H1 (cell line): Measurements from ENCODE around the gene XKR7. TPM values are rescaled to one million over a fixed set of nuclear protein-coding genes. Genes with fewer than 3 reads are reported as not detected.

Source experiments
- CTCF ChIA-PET: fragments of 300-600 bp; sonication (Branson Sonifier 250); formaldehyde crosslinking; loops from one replicate; lab custom pipeline; 2021; ENCODE audit not compliant: partially characterized antibody; lab: Charles Lee
- POLR2A ChIA-PET: fragments of 300-600 bp; sonication (Branson Sonifier 250); formaldehyde crosslinking; loops from one replicate; lab custom pipeline; 2021; ENCODE audit warnings: inconsistent platforms; ENCODE audit not compliant: partially characterized antibody; lab: Charles Lee
- DNase-seq, 2 experiments: peaks; one replicate each; pipeline versions ENCODE4 v3.0.0 to v3.0.0-alpha.2; 2010 to 2022; ENCODE audit warnings: low spot score in 2 of 2, low read depth in 1 of 2, mixed read lengths in 1 of 2
- FAIRE-seq: peaks from 2 replicates; lab custom pipeline; 2011; peaks lifted over from hg19 to GRCh38; lab: Jason Lieb, UNC
- H2AFZ ChIP-seq: 2 replicates; pipeline ENCODE4 v1.8.1; 2012; ENCODE audit warnings: low read length, inconsistent platforms
- H2AK5ac ChIP-seq: 2 replicates; pipeline ENCODE4 v1.6.1; 2013; ENCODE audit warnings: low read depth, low read length
- H2BK120ac ChIP-seq: replicated peaks from 2 replicates; pipeline ENCODE3; 2013; ENCODE audit warnings: low read depth, low read length, inconsistent platforms
- H2BK12ac ChIP-seq: 2 replicates; pipeline ENCODE4 v1.6.1; 2013; ENCODE audit warnings: low read depth, low read length
- H2BK15ac ChIP-seq: 2 replicates; pipeline ENCODE4 v1.6.1; 2013; ENCODE audit warnings: low read length
- H2BK20ac ChIP-seq: 2 replicates; pipeline ENCODE4 v1.6.1; 2013; ENCODE audit warnings: low read length
- H2BK5ac ChIP-seq: 2 replicates; pipeline ENCODE4 v1.6.1; 2013; ENCODE audit warnings: low read depth, low read length
- H3K14ac ChIP-seq: 2 replicates; pipeline ENCODE4 v1.6.1; 2013; ENCODE audit warnings: inconsistent platforms; ENCODE audit not compliant: insufficient read length
- H3K18ac ChIP-seq: 2 replicates; pipeline ENCODE4 v1.6.1; 2013; ENCODE audit warnings: low read length; ENCODE audit errors: extremely low read depth
- H3K23ac ChIP-seq: 2 replicates; pipeline ENCODE4 v1.6.1; 2013; ENCODE audit warnings: inconsistent platforms; ENCODE audit not compliant: insufficient read length
- H3K23me2 ChIP-seq: 2 replicates; pipeline ENCODE4 v1.6.1; 2013; ENCODE audit warnings: low read depth, low read length
- H3K27ac ChIP-seq: 2 replicates; pipeline ENCODE4 v1.6.1; 2011; ENCODE audit warnings: low read depth, low read length, inconsistent platforms
- H3K27me3 ChIP-seq, 4 experiments: replicated peaks in 1 of 4; 1 replicate in 1 of 4; 2 replicates in 3 of 4; pipeline versions ENCODE4 v1.6.1 to v1.8.1; 2011 to 2013; ENCODE audit warnings: low read length in 3 of 4, mild to moderate bottlenecking in 3 of 4, inconsistent platforms in 2 of 4, mixed read lengths in 2 of 4, moderate library complexity in 1 of 4; ENCODE audit not compliant: control insufficient read depth in 3 of 4, insufficient read depth in 3 of 4; ENCODE audit errors: extremely low read depth in 1 of 4
- H3K36me3 ChIP-seq, 4 experiments: 2 replicates each; pipeline versions ENCODE4 v1.6.1 to v1.8.1; 2011 to 2013; ENCODE audit warnings: mild to moderate bottlenecking in 4 of 4, low read length in 3 of 4, moderate library complexity in 2 of 4, control low read depth in 1 of 4, inconsistent platforms in 1 of 4; ENCODE audit not compliant: insufficient read depth in 4 of 4, control insufficient read depth in 2 of 4
- H3K4ac ChIP-seq: replicated peaks from 2 replicates; pipeline ENCODE3; 2013; ENCODE audit warnings: low read length, low read depth, mixed read lengths, inconsistent platforms; ENCODE audit not compliant: insufficient read length
- H3K4me1 ChIP-seq, 4 experiments: replicated peaks in 1 of 4; 1 replicate in 1 of 4; 2 replicates in 3 of 4; pipeline versions ENCODE4 v1.6.1 to v1.8.1; 2011 to 2013; ENCODE audit warnings: low read length in 3 of 4, inconsistent platforms in 2 of 4, mixed read lengths in 1 of 4; ENCODE audit not compliant: insufficient read depth in 4 of 4, control insufficient read depth in 3 of 4
- H3K4me2 ChIP-seq, 2 experiments: 2 replicates each; pipeline versions ENCODE4 v1.6.1 to v1.8.1; 2011 to 2013; ENCODE audit warnings: low read depth in 2 of 2, low read length in 2 of 2, control low read depth in 1 of 2, inconsistent platforms in 1 of 2, mild to moderate bottlenecking in 1 of 2; ENCODE audit not compliant: insufficient read depth in 1 of 2
- H3K4me3 ChIP-seq, 4 experiments: fragments of 200-600, 300-600 bp in 1 of 4; sonication (generic), shearing (Covaris generic), sonication (Bioruptor Twin) in 1 of 4; 2 replicates each; pipeline versions ENCODE4 v1.5.1 to v1.8.1; 2011 to 2016; ENCODE audit warnings: low read length in 4 of 4, low read depth in 3 of 4, control low read depth in 2 of 4, inconsistent platforms in 2 of 4, mild to moderate bottlenecking in 2 of 4, mixed read lengths in 1 of 4, moderate library complexity in 1 of 4; ENCODE audit not compliant: insufficient read depth in 2 of 4; ENCODE audit errors: extremely low read depth in 1 of 4
- H3K56ac ChIP-seq: replicated peaks from 2 replicates; pipeline ENCODE3; 2013; ENCODE audit warnings: low read depth, mild to moderate bottlenecking, mixed read lengths, low read length, inconsistent platforms; ENCODE audit not compliant: insufficient read length
- H3K79me1 ChIP-seq: 2 replicates; pipeline ENCODE4 v1.6.1; 2013; ENCODE audit warnings: low read depth, low read length, control low read depth
- H3K79me2 ChIP-seq, 2 experiments: 2 replicates each; pipeline versions ENCODE4 v1.6.1 to v1.8.1; 2012 to 2013; ENCODE audit warnings: low read length in 2 of 2, mild to moderate bottlenecking in 2 of 2, inconsistent platforms in 1 of 2; ENCODE audit not compliant: insufficient read depth in 2 of 2, control insufficient read depth in 1 of 2
- H3K9ac ChIP-seq, 4 experiments: replicated peaks in 1 of 4; 1 replicate in 1 of 4; 2 replicates in 3 of 4; pipeline versions ENCODE4 v1.6.1 to v1.8.1; 2011 to 2013; ENCODE audit warnings: low read depth in 3 of 4, low read length in 3 of 4, control low read depth in 2 of 4, mild to moderate bottlenecking in 2 of 4, moderate library complexity in 2 of 4, inconsistent platforms in 1 of 4; ENCODE audit errors: extremely low read depth in 1 of 4
- H3K9me3 ChIP-seq, 2 experiments: 2 replicates each; pipeline versions ENCODE4 v1.6.1 to v1.8.1; 2012 to 2013; ENCODE audit warnings: mild to moderate bottlenecking in 2 of 2, moderate library complexity in 2 of 2, control low read depth in 1 of 2, inconsistent platforms in 1 of 2, low read depth in 1 of 2, low read length in 1 of 2, mixed read lengths in 1 of 2; ENCODE audit not compliant: insufficient read depth in 2 of 2
- H4K20me1 ChIP-seq, 2 experiments: replicated peaks in 1 of 2; 2 replicates each; pipeline versions ENCODE3 to v1.8.1; 2011 to 2013; ENCODE audit warnings: inconsistent platforms in 2 of 2, low read length in 2 of 2, mild to moderate bottlenecking in 1 of 2; ENCODE audit not compliant: insufficient read depth in 2 of 2, control insufficient read depth in 1 of 2
- H4K5ac ChIP-seq: 2 replicates; pipeline ENCODE4 v1.6.1; 2013; ENCODE audit warnings: low read length, low read depth, mixed read lengths, inconsistent platforms; ENCODE audit not compliant: insufficient read length
- H4K8ac ChIP-seq: 2 replicates; pipeline ENCODE4 v1.8.0; 2013; ENCODE audit warnings: mild to moderate bottlenecking, moderate library complexity, low read length, inconsistent platforms; ENCODE audit not compliant: insufficient read depth; ENCODE audit errors: extremely low read depth
- H4K91ac ChIP-seq: replicated peaks from 2 replicates; pipeline ENCODE3; 2013; ENCODE audit warnings: low read length, mixed read lengths, inconsistent platforms; ENCODE audit not compliant: insufficient read length
- RAD21 ChIP-seq, 2 experiments: IDR thresholded peaks in 1 of 2; conservative IDR thresholded peaks in 1 of 2; 2 replicates each; pipeline ENCODE4 v1.6.1; 2011; ENCODE audit warnings: low read depth in 2 of 2, low read length in 2 of 2, improper control_type of control experiment in 1 of 2, inconsistent platforms in 1 of 2, mild to moderate bottlenecking in 1 of 2, moderate library complexity in 1 of 2
- RBBP5 ChIP-seq: IDR thresholded peaks from 2 replicates; pipeline ENCODE4 v1.7.1; 2012; ENCODE audit warnings: low read depth, mild to moderate bottlenecking, inconsistent platforms, low read length, moderate library complexity, borderline replicate concordance
- WGBS, 2 experiments: shearing (Covaris generic) in 1 of 2; methylation state at CpG; one replicate each; pipeline versions ENCODE4 v1.1.6 to v1.1.7; 2013 to 2015; ENCODE audit warnings: low lambda C conversion rate in 2 of 2, mixed read lengths in 2 of 2, inconsistent platforms in 1 of 2, low coverage in 1 of 2, missing lambda C conversion rate in 1 of 2; ENCODE audit not compliant: insufficient replicate concordance in 2 of 2, insufficient coverage in 1 of 2, insufficient read length in 1 of 2; ENCODE audit errors: extremely low coverage in 1 of 2, missing lambda C conversion rate in 1 of 2; 5-methylcytosine and 5-hydroxymethylcytosine counted together
- polyA plus RNA-seq, 7 experiments: library from polyadenylated mRNA; depleted of rRNA in 3 of 7; stranded (reverse) in 5 of 7; unstranded in 2 of 7; fragments of >200 nt in 5 of 7; fragments of 200-250 nt in 2 of 7; gene quantifications; 1 replicate in 5 of 7; 2 replicates in 1 of 7; 4 replicates in 1 of 7; pipeline versions ENCODE4 v1.2.1 to v1.2.3, GENCODE V29; 2011 to 2013; ENCODE audit warnings: missing spikeins in 2 of 7, mixed read lengths in 2 of 7
- total RNA-seq: library from RNA; stranded (reverse); fragmentation: NEBNext Ultra II Directional; extraction: Animal tissue kit (Norgen Biotek cat#: 25700); gene quantifications from 2 replicates; pipeline ENCODE4 v1.2.1, GENCODE V29; 2021
- TF ChIP-seq, protein P1 (sequence below), 3 experiments: IDR thresholded peaks; 1 replicate in 2 of 3; 2 replicates in 1 of 3; pipeline versions ENCODE4 v1.5.1 to v1.6.1; 2011; ENCODE audit warnings: low read length in 3 of 3, mild to moderate bottlenecking in 3 of 3, inconsistent platforms in 2 of 3, low read depth in 1 of 3, moderate library complexity in 1 of 3; ENCODE audit not compliant: insufficient read depth in 1 of 3; ENCODE audit errors: control extremely low read depth in 1 of 3

XKR7 gene
- total and polyA plus RNA-seq, 2 of the 8 experiments (the other 6 are each of a cell fraction or from before 2014, with no cell fraction given), result 1.8 to 2.4 TPM

DNA sequence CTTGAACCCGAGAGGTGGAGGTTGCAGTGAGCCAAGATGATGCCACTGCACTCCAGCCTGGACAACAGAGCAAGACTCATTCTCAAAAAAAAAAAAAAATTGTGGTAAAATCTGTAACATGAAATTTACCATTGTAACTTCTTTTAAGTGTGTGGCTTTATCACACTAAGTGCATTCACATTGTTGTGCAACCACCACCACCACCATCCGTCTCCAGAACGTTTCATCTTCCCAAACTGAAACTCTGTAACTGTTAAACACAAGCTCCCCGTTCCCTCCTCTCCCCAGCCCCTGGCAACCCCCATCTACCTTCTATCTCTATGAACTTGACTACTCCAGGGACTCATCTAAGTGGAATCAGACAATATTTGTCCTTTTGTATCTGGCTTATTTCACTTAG, 45.8 kb upstream of the XKR7 start:
- Histone ChIP-seq H3K4me2 (no peak overlapping the region), H2AFZ (no peak overlapping the region), H3K4me3 (no peak overlapping the region), H3K14ac (no peak overlapping the region), H3K23ac (no peak overlapping the region), H3K27ac (no peak overlapping the region), H2BK120ac (no peak overlapping the region), H4K20me1 (no peaks in the 10 kb centered on the region), H3K23me2 (no peaks in the 10 kb centered on the region), H3K4ac (no peak overlapping the region), H2BK15ac (no peak overlapping the region), H4K5ac (no peak overlapping the region), H4K8ac (no peak overlapping the region), H3K79me2 (no peaks in the 10 kb centered on the region), H3K79me1 (no peaks in the 10 kb centered on the region), H4K91ac (no peak overlapping the region), H3K36me3 (no peaks in the 10 kb centered on the region), H3K27me3 (no peaks in the 10 kb centered on the region), H3K56ac (no peak overlapping the region), H3K18ac (no peak overlapping the region), H3K9me3 (no peaks in the 10 kb centered on the region), H2BK5ac (no peak overlapping the region), H3K9ac (no peak overlapping the region), H2AK5ac (no peak overlapping the region)
- no peak for DNase-seq
- CTCF ChIA-PET, result interaction anchor here (0.6 to 1.1 kb wide), 2 partner anchors 12 to 61 kb away, joined by 3 to 5 read pairs; no protein-coding TSS in a partner anchor
- POLR2A ChIA-PET, result no interaction called here
- TF ChIP-seq RBBP5 (no peak), RAD21 (IDR thresholded peaks at IDR 0.05 in 1 of 2, conservative IDR thresholded peaks at IDR 0.05 in 1 of 2; ENCODE audit: low read depth in 2 of 2, low read length in 2 of 2) (no peak)
- TF ChIP-seq, protein P1, sequence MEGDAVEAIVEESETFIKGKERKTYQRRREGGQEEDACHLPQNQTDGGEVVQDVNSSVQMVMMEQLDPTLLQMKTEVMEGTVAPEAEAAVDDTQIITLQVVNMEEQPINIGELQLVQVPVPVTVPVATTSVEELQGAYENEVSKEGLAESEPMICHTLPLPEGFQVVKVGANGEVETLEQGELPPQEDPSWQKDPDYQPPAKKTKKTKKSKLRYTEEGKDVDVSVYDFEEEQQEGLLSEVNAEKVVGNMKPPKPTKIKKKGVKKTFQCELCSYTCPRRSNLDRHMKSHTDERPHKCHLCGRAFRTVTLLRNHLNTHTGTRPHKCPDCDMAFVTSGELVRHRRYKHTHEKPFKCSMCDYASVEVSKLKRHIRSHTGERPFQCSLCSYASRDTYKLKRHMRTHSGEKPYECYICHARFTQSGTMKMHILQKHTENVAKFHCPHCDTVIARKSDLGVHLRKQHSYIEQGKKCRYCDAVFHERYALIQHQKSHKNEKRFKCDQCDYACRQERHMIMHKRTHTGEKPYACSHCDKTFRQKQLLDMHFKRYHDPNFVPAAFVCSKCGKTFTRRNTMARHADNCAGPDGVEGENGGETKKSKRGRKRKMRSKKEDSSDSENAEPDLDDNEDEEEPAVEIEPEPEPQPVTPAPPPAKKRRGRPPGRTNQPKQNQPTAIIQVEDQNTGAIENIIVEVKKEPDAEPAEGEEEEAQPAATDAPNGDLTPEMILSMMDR (IDR thresholded peaks at IDR 0.05; ENCODE audit: control extremely low read depth in 1 of 3, insufficient read depth in 1 of 3, low read depth in 1 of 3, low read length in 3 of 3), result no peak
- TF ChIP-seq, all 59 proteins: peak for 0
- peaks cover 0 to 22% (median 16%) of the 10 kb centered on the region in 4 experiments; a peak in 6 of 7 replicates for H3K4me1 ChIP-seq
- 89% methylated on average over 4 of the region's 4 CpGs; no CpG with 5 or more reads in 1 of the 2 experiments for WGBS, 2 experiments
- no peak for FAIRE-seq
- H2BK12ac ChIP-seq, result no peak overlapping the region
- H2BK20ac ChIP-seq, result no peak overlapping the region
